Gastrocnemius medialis (tissue), 4 donors: Measurements from ENCODE around the gene OTOG. TPM values are rescaled to one million over a fixed set of nuclear protein-coding genes. Genes with fewer than 3 reads are reported as not detected.

ENCODE experiments used
- ATAC-seq, 2 donors: fragments of 150-250 bp; one replicate each; pipeline ENCODE4 v1.9.1; 2016
- DNase-seq, 2 donors: peaks; one replicate each; pipeline ENCODE4 v3.0.0-alpha.2; 2019
- H3K27ac ChIP-seq, 4 donors: fragments of 200-600 bp; sonication (generic); 1 replicate in 1 of 4; 2 replicates in 3 of 4; pipeline ENCODE4 v1.5.1; 2016 to 2018; ENCODE audit warnings: mild to moderate bottlenecking in 2 of 4, moderate library complexity in 1 of 4
- H3K27me3 ChIP-seq, 3 donors: fragments of 200-600 bp; sonication (generic) in 2 of 3; 1 replicate in 1 of 3; 2 replicates in 2 of 3; pipeline versions ENCODE4 v1.5.1 to v1.6.0; 2016 to 2019; ENCODE audit warnings: mild to moderate bottlenecking in 1 of 3, moderate library complexity in 1 of 3
- H3K36me3 ChIP-seq, 2 donors: fragments of 200-600 bp; sonication (generic) in 1 of 2; one replicate each; pipeline ENCODE4 v1.5.1; 2017 to 2018
- H3K4me1 ChIP-seq, 2 donors: fragments of 200-600 bp; sonication (generic) in 1 of 2; one replicate each; pipeline ENCODE4 v1.5.1; 2016 to 2017; ENCODE audit warnings: mild to moderate bottlenecking in 2 of 2
- H3K4me3 ChIP-seq, 4 donors: fragments of 200-600 bp; sonication (generic) in 3 of 4; 1 replicate in 1 of 4; 2 replicates in 3 of 4; pipeline ENCODE4 v1.5.1; 2016 to 2019; ENCODE audit warnings: mild to moderate bottlenecking in 2 of 4
- H3K9me3 ChIP-seq, 3 donors: fragments of 200-600 bp; sonication (generic) in 2 of 3; 1 replicate in 1 of 3; 2 replicates in 2 of 3; pipeline ENCODE4 v1.5.1; 2016 to 2019
- POLR2A ChIP-seq, 2 donors: fragments of 450-650 bp; IDR thresholded peaks; one replicate each; pipeline ENCODE4 v1.6.1; 2017; ENCODE audit warnings: antibody characterized with exemption in 2 of 2, mild to moderate bottlenecking in 2 of 2, moderate library complexity in 2 of 2
- in situ Hi-C, 4 donors: fragments of 200-750 bp; cut with MboI; loops; one replicate each; pipeline versions ENCODE4 v1.15.0 to v1.8.0; 2017; ENCODE audit warnings: low sequenced_read_pairs in 4 of 4
- intact Hi-C: fragments of 100-400 bp; cut with DNase I; formaldehyde crosslinking; loops from one replicate; pipeline ENCODE4 v1.15.1; 2023; ENCODE audit warnings: low total_unique reads
- total RNA-seq, 4 donors: library from RNA; depleted of rRNA; stranded (reverse); fragments of >200 nt; gene quantifications; one replicate each; pipeline versions ENCODE4 v1.1.0 to v1.2.3, GENCODE V29; 2016
- TF ChIP-seq, protein P1 (sequence below), 5 experiments: fragments of 450-650 bp in 3 of 5; fragments of 200-600 bp in 2 of 5; sonication (generic) in 2 of 5; IDR thresholded peaks in 4 of 5; conservative IDR thresholded peaks in 1 of 5; 1 replicate in 4 of 5; 2 replicates in 1 of 5; pipeline ENCODE4 v1.5.1; 2016 to 2019; ENCODE audit warnings: antibody characterized with exemption in 5 of 5, mild to moderate bottlenecking in 3 of 5, moderate library complexity in 3 of 5

OTOG gene
- total RNA-seq, 4 donors from 2014 or later, result not detected

DNA sequence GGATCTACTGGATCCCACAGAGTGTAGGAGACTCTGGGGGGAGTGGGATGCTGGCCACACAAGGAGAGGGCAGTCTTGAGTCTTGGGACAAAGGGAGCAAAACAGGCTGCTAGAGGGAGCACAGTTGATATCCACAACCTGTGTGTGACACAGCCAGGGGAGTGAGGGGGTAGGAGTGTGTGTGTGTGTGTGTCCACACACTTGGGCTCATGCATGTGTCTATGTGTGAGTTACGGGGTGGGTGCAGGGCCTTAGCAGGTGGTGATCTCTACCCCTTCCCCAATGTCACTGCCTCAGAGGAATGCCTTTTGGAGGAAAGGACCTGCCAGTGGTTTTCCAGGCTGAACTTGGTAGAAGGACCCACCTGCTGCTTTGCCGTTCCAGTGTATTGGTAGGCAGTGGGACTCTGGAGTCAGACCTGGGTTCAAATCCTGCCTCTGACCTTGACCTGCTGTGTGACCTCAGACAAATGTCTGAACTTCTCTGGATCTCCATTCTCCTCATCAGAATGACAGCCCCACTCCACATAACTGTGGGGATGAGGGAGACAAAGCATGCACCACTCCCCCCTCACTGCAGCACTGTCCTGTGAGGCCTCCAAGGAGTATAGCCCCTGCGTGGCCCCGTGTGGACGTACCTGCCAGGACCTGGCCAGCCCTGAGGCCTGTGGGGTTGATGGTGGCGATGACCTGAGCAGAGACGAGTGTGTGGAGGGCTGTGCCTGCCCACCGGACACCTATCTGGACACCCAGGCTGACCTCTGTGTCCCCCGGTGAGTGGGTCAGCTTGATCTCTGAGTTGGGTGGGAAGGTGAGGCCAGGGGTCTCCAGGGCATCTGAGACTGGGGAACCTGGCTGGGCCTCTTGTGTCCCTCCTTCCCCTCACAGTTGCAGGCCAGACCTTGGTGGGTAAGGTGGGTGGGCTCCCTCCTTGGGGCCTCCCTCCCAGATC is 27.4 kb downstream of the OTOG start:
- DNase-seq (no peak), ATAC-seq (no peak)
- no peaks in the 10 kb centered on the region for H3K9me3 ChIP-seq
- H3K4me1 ChIP-seq, result no peaks in the 10 kb centered on the region
- intact Hi-C loops, result no loop called here
- in situ Hi-C loops, result no loop called here
- no peaks in the 10 kb centered on the region for H3K36me3 ChIP-seq
- TF ChIP-seq, protein P1, sequence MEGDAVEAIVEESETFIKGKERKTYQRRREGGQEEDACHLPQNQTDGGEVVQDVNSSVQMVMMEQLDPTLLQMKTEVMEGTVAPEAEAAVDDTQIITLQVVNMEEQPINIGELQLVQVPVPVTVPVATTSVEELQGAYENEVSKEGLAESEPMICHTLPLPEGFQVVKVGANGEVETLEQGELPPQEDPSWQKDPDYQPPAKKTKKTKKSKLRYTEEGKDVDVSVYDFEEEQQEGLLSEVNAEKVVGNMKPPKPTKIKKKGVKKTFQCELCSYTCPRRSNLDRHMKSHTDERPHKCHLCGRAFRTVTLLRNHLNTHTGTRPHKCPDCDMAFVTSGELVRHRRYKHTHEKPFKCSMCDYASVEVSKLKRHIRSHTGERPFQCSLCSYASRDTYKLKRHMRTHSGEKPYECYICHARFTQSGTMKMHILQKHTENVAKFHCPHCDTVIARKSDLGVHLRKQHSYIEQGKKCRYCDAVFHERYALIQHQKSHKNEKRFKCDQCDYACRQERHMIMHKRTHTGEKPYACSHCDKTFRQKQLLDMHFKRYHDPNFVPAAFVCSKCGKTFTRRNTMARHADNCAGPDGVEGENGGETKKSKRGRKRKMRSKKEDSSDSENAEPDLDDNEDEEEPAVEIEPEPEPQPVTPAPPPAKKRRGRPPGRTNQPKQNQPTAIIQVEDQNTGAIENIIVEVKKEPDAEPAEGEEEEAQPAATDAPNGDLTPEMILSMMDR (IDR thresholded peaks at IDR 0.05 in 4 of 5, conservative IDR thresholded peaks at IDR 0.05 in 1 of 5), result no peak
- no peak for TF ChIP-seq POLR2A (IDR thresholded peaks at IDR 0.05)
- no peak overlapping the region for H3K4me3 ChIP-seq
- no peaks in the 10 kb centered on the region for H3K27me3 ChIP-seq
- H3K27ac ChIP-seq, result no peak overlapping the region

DNA sequence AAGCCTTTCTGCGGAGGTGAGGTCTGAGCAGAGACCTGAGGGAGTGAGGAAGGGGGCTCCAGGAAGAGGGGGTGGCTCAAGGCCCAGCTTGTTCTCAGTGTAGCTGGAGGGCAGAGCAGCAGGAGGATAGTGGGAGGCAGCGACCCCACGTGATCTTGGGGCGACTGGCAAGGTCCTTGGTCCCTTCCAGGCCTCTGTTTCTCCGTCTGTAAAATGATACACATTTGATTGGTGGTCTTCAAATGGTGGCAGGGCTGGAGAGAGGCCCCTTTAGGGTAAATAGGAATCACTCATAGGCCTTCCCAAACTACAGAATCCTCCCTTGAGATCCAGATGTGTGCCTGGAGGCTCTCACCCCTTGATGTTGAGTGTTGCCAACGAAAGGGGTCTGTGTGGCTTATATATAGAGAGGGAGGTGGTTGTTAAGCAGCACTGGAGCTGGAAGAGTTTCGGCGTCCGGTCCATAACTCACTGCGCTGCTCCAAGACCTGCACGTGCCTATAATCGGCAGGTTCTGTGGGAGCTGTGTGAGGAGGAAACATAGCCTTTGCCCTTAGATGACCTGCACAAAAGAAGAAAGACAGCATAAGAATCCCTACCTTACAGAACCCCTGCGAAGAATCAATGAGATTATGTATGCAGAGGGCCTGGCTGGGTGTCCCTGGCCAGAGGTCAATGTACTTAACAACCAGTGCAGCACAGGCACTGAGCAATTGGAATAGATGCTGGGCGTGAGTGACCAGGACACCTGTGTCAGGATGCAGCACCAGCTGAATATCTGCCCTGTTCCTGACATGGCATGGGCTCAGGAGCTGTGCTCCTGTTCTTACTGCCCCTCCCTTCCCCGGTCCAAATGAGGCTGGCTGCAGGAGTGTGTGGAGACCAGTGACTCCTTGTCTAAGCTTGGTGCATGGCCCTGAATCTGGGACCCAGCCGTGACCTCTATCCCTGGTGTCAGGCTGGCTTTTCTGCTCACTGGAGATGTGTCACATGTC is 28.7 kb downstream of the OTOG start:
- intact Hi-C loops, result no loop called here
- DNase-seq, result no peak

DNA sequence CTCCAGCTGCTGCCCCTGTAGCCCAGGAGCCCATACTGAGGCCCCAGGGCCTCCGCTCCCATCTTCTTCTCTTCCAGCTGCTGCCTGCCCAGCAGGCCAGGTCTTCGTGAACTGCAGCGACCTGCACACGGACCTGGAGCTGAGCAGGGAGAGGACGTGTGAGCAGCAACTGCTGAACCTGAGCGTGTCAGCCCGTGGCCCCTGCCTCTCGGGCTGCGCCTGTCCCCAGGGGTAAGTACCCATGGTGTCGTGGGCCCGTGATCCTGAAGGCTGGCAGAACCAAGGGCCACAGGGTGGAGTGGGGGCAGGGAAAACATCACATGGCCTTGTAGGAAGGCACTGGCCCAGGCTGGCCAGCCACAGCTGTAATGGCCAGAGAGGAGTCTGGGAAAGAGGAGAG is 31.2 kb downstream of the OTOG start:
- no peak for DNase-seq
- in situ Hi-C loops, result no loop called here

More for the DNA sequence above, 28.7 kb downstream of the OTOG start:
- Histone ChIP-seq H3K9me3 (no peaks in the 10 kb centered on the region), H3K27me3 (no peaks in the 10 kb centered on the region), H3K27ac (no peak overlapping the region), H3K4me3 (no peak overlapping the region), H3K4me1 (no peaks in the 10 kb centered on the region), H3K36me3 (no peaks in the 10 kb centered on the region)
- TF ChIP-seq, protein P1 (IDR thresholded peaks at IDR 0.05 in 4 of 5, conservative IDR thresholded peaks at IDR 0.05 in 1 of 5), result no peak
- TF ChIP-seq POLR2A (IDR thresholded peaks at IDR 0.05), result no peak
- in situ Hi-C loops, result no loop called here
- no peak for ATAC-seq

DNA sequence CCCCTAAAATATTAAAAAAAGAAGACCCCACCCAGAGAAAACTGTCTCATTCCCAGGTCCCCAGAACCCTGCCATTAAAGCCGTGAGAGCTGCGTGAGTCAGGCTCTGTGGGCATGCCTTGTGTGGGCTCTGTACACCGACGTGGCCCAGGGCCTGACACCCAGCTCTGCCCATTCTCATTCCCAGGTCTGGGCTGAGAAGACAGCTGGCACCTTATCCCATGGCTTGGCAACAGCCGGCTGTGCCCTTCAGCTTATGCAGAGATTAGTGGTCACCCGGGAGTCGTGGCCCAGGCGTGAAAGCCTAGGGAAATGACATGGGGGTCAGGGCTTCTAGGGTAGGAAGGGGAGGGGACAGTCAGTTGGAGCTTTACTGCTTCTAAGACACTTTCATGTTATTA is 31.9 kb downstream of the OTOG start:
- no peak for DNase-seq
- in situ Hi-C loops (no loop called here), intact Hi-C loops (no loop called here)
- Histone ChIP-seq H3K36me3 (no peaks in the 10 kb centered on the region), H3K27me3 (no peaks in the 10 kb centered on the region), H3K9me3 (no peaks in the 10 kb centered on the region), H3K27ac (no peak overlapping the region), H3K4me1 (no peaks in the 10 kb centered on the region), H3K4me3 (no peak overlapping the region)
- no peak for TF ChIP-seq POLR2A (IDR thresholded peaks at IDR 0.05)
- TF ChIP-seq, protein P1 (IDR thresholded peaks at IDR 0.05 in 4 of 5, conservative IDR thresholded peaks at IDR 0.05 in 1 of 5), result no peak
- ATAC-seq, result no peak

More for the DNA sequence above, 31.2 kb downstream of the OTOG start:
- intact Hi-C loops, result no loop called here
- Histone ChIP-seq H3K27me3 (no peaks in the 10 kb centered on the region), H3K4me1 (no peaks in the 10 kb centered on the region), H3K27ac (no peak overlapping the region), H3K4me3 (no peak overlapping the region), H3K9me3 (no peaks in the 10 kb centered on the region), H3K36me3 (no peaks in the 10 kb centered on the region)
- no peak for TF ChIP-seq POLR2A (IDR thresholded peaks at IDR 0.05)
- TF ChIP-seq, protein P1 (IDR thresholded peaks at IDR 0.05 in 4 of 5, conservative IDR thresholded peaks at IDR 0.05 in 1 of 5), result no peak
- no peak for ATAC-seq
